GM12878 (cell line): Measurements from ENCODE around the gene NPC1. TPM values are rescaled to one million over a fixed set of nuclear protein-coding genes. Genes with fewer than 3 reads are reported as not detected.
A peak's percentile ranks its signal among the peaks of the same experiment; 100 is the strongest.

Source experiments
- ATAC-seq: fragments of 200-7000 bp; cut with Tn5 transposase; 3 replicates; pipeline ENCODE4 v1.9.1; 2020; ENCODE audit warnings: mild to moderate bottlenecking, moderate library complexity
- BruUV-seq: library from RNA; stranded (reverse); fragments of 400-500 nt; replicated peaks from 2 replicates; lab custom pipeline; 2021; lab: Mats Ljungman, UMichigan
- CTCF ChIA-PET: fragments of 300-600 bp; sonication (Branson Sonifier 250); formaldehyde crosslinking; extraction: SDS; loops from one replicate; lab custom pipeline; 2021; ENCODE audit warnings: inconsistent platforms; lab: Yijun Ruan, JAX
- POLR2A ChIA-PET: fragments of 350-600 bp; formaldehyde crosslinking; extraction: SDS; loops from one replicate; lab custom pipeline; 2021; ENCODE audit warnings: inconsistent platforms; lab: Charles Lee
- RAD21 ChIA-PET: fragments of 300-600 bp; sonication (Branson Sonifier 250); formaldehyde crosslinking; loops from one replicate; lab custom pipeline; 2023; ENCODE audit warnings: antibody characterized with exemption; ENCODE audit not compliant: unreplicated experiment; lab: Charles Lee
- SMC1A ChIA-PET: fragments of 300-600 bp; sonication (Branson Sonifier 250); formaldehyde crosslinking; loops from one replicate; lab custom pipeline; 2023; ENCODE audit not compliant: unreplicated experiment, uncharacterized antibody; lab: Charles Lee
- DNase-seq: peaks from one replicate; pipeline ENCODE4 v3.0.0-alpha.2; 2011; ENCODE audit warnings: low read depth, low spot score
- FAIRE-seq: peaks from 3 replicates; lab custom pipeline; 2011; peaks lifted over from hg19 to GRCh38; lab: Jason Lieb, UNC
- H2AFZ ChIP-seq: 2 replicates; pipeline ENCODE4 v1.6.0; 2011; ENCODE audit warnings: low read depth, low read length, control low read depth; ENCODE audit not compliant: control insufficient read depth
- H3K27ac ChIP-seq: 2 replicates; pipeline ENCODE4 v1.5.1; 2011; ENCODE audit warnings: control low read depth; ENCODE audit not compliant: control insufficient read depth, insufficient read depth
- H3K27me3 ChIP-seq, 2 experiments: replicated peaks in 1 of 2; 2 replicates each; pipeline versions ENCODE4 v1.6.0 to v1.6.1; 2011; ENCODE audit warnings: low read length in 1 of 2; ENCODE audit not compliant: control insufficient read depth in 2 of 2, insufficient read depth in 2 of 2
- H3K36me3 ChIP-seq, 2 experiments: 2 replicates each; pipeline ENCODE4 v1.5.1; 2011; ENCODE audit warnings: low read length in 1 of 2; ENCODE audit not compliant: control insufficient read depth in 2 of 2, insufficient read depth in 2 of 2
- H3K4me1 ChIP-seq: 2 replicates; pipeline ENCODE4 v1.6.1; 2011; ENCODE audit warnings: mild to moderate bottlenecking, low read length, moderate library complexity, mixed read lengths; ENCODE audit not compliant: control insufficient read depth, insufficient read depth
- H3K4me2 ChIP-seq: 2 replicates; pipeline ENCODE4 v1.6.0; 2011; ENCODE audit warnings: control low read depth; ENCODE audit not compliant: control insufficient read depth, insufficient read depth
- H3K4me3 ChIP-seq: fragments of 200-600 bp; sonication (generic); 2 replicates; pipeline ENCODE4 v1.5.1; 2016
- H3K79me2 ChIP-seq: 2 replicates; pipeline ENCODE4 v1.6.0; 2011; ENCODE audit warnings: low read length; ENCODE audit not compliant: control insufficient read depth, insufficient read depth
- H3K9ac ChIP-seq: 2 replicates; pipeline ENCODE4 v1.8.0; 2011; ENCODE audit warnings: low read length, control low read depth, mixed read lengths; ENCODE audit not compliant: control insufficient read depth, insufficient read depth
- H3K9me3 ChIP-seq: replicated peaks from 3 replicates; pipeline ENCODE4 v1.5.1; 2011; ENCODE audit warnings: mild to moderate bottlenecking, low read length; ENCODE audit not compliant: control insufficient read depth, insufficient read depth
- H4K20me1 ChIP-seq: 2 replicates; pipeline ENCODE4 v1.6.0; 2011; ENCODE audit not compliant: control insufficient read depth, insufficient read depth
- ATF7 ChIP-seq: fragments of 450-650 bp; IDR thresholded peaks from 2 replicates; pipeline ENCODE4 v1.6.1; 2016; ENCODE audit warnings: low read depth, mild to moderate bottlenecking
- CHD1 ChIP-seq: IDR thresholded peaks from 2 replicates; pipeline ENCODE4 v1.6.1; 2012; ENCODE audit warnings: low read depth, low read length, improper control_type of control experiment
- HDAC2 ChIP-seq: fragments of 200-600 bp; sonication (generic); IDR thresholded peaks from 2 replicates; pipeline ENCODE4 v1.6.1; 2017
- MEF2B ChIP-seq: fragments of 450-650 bp; IDR thresholded peaks from 2 replicates; pipeline ENCODE4 v1.6.1; 2018; ENCODE audit warnings: mild to moderate bottlenecking, moderate library complexity; ENCODE audit not compliant: partially characterized antibody, poor library complexity, severe bottlenecking
- MTA2 ChIP-seq: fragments of 450-650 bp; IDR thresholded peaks from 2 replicates; pipeline ENCODE4 v1.6.1; 2016; ENCODE audit warnings: low read depth, mild to moderate bottlenecking, moderate library complexity
- PAX5 ChIP-seq: IDR thresholded peaks from 2 replicates; pipeline ENCODE4 v1.6.1; 2011; ENCODE audit warnings: low read depth, low read length, borderline replicate concordance
- RB1 ChIP-seq: fragments of 450-650 bp; formaldehyde crosslinking; IDR thresholded peaks from 2 replicates; pipeline ENCODE4 v1.6.1; 2017; ENCODE audit warnings: mild to moderate bottlenecking, borderline replicate concordance
- SMARCA5 ChIP-seq: fragments of 450-650 bp; IDR thresholded peaks from 2 replicates; pipeline ENCODE4 v1.6.1; 2017; ENCODE audit warnings: mild to moderate bottlenecking
- SP1 ChIP-seq: IDR thresholded peaks from one replicate; pipeline ENCODE4 v1.6.1; 2011; ENCODE audit warnings: low read depth, low read length
- SREBF2 ChIP-seq: IDR thresholded peaks from 2 replicates; pipeline ENCODE4 v1.6.1; 2012; ENCODE audit warnings: mild to moderate bottlenecking, low read length
- ZNF274 ChIP-seq: IDR thresholded peaks from one replicate; pipeline ENCODE4 v1.8.0; 2011; ENCODE audit not compliant: insufficient read length, insufficient read depth
- WGBS: methylation state at CpG from one replicate; pipeline ENCODE4 v1.1.6; 2016; ENCODE audit warnings: low lambda C conversion rate; ENCODE audit not compliant: insufficient replicate concordance, insufficient coverage; ENCODE audit errors: missing lambda C conversion rate; 5-methylcytosine and 5-hydroxymethylcytosine counted together
- in situ Hi-C: fragments of 300-500 bp; cut with MboI; formaldehyde crosslinking; loops from 9 replicates; pipeline ENCODE4 v1.14.3; 2018; ENCODE audit warnings: mixed read lengths
- intact Hi-C: fragments of 100-400 bp; cut with micrococcal nuclease; formaldehyde crosslinking; loops from one replicate; pipeline ENCODE4 v1.14.2; 2022; ENCODE audit not compliant: unreplicated experiment
- polyA plus RNA-seq, 11 experiments: library from polyadenylated mRNA; depleted of rRNA in 4 of 11; unstranded in 6 of 11; stranded (reverse) in 5 of 11; fragments of >200 nt; fragmentation: Nextera tagmentation in 4 of 11; fragmentation: Illumina TruSeq in 1 of 11; extraction: Ambion mirVana in 4 of 11; extraction: Trizol in 1 of 11; gene quantifications; 1 replicate in 1 of 11; 2 replicates in 10 of 11; pipeline versions ENCODE4 v1.2.1 to v1.2.3, GENCODE V29; 2011 to 2016; ENCODE audit warnings: inconsistent platforms in 2 of 11, missing spikeins in 2 of 11, low read depth in 1 of 11
- total RNA-seq, 4 experiments: library from RNA; depleted of rRNA in 3 of 4; stranded (reverse); fragments of >200 nt in 3 of 4; fragmentation: Illumina TruSeq in 1 of 4; extraction: Trizol in 1 of 4; gene quantifications; 2 replicates each; pipeline versions ENCODE4 v1.2.1 to v1.2.3, GENCODE V29; 2013 to 2021
- TF ChIP-seq, protein P1 (sequence below): fragments of 450-650 bp; IDR thresholded peaks from 2 replicates; pipeline ENCODE4 v1.6.1; 2017; ENCODE audit warnings: low read depth, mild to moderate bottlenecking, moderate library complexity
- TF ChIP-seq, protein P2 (sequence below): fragments of 450-650 bp; IDR thresholded peaks from 2 replicates; pipeline ENCODE4 v1.6.1; 2017; ENCODE audit warnings: mild to moderate bottlenecking, moderate library complexity
- TF ChIP-seq, protein P3 (sequence below): fragments of 450-650 bp; IDR thresholded peaks from 2 replicates; pipeline ENCODE4 v1.6.1; 2017; ENCODE audit warnings: borderline replicate concordance

The NPC1 gene
- total and polyA plus RNA-seq, 10 of the 15 experiments (the other 5 are each of a cell fraction or from before 2014, with no cell fraction given), result 10.1 to 45.2 (median 19.4) TPM

DNA sequence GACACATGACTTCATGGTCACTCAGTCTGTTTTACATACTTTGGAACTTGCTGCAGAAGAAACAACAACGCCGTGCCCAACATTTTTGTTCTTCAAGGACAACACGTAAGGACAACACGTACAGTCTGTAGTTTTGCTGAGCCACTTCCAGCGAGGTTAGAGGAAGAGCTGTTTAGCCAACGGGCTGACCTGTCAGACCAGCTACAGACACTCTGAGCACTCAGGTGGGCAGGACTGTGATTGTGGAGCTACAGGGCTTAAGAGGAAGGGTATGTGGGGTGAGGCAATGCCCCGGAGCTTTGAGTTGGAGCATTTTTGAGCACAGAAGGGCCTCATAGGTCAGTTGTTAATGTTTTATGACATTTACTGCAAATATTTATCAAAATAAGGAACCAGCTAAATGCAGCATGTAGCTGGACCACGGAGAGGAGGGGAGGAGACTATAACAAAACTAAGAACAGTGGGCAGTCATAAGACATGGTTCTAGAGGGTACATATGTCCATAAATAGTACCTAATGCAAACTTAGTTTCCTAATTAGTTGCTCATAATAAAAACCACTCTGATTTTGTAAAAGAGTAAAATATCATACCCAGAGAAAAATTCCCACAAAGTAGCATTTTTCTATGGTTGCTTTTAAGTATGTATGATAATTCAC, 26.3 kb upstream of the NPC1 start:
- H3K36me3 ChIP-seq, result no peaks in the 10 kb centered on the region
- in situ Hi-C loops (no loop called here), intact Hi-C loops (no loop called here)
- POLR2A ChIA-PET, result interaction anchor here (0.6 to 1.2 kb wide), 6 partner anchors 9 to 294 kb away, joined by 3 to 7 read pairs (median 3); no protein-coding TSS in a partner anchor
- no peak overlapping the region for H3K9ac ChIP-seq
- DNase-seq (peak; percentile 38), FAIRE-seq (no peak), ATAC-seq (peak; percentile 57)
- no peak overlapping the region for H3K4me3 ChIP-seq
- no peak overlapping the region for H3K4me2 ChIP-seq
- SMC1A ChIA-PET, result interaction anchor here (0.6 to 4.2 kb wide), 9 partner anchors 9 to 586 kb away, joined by 3 to 38 read pairs (median 4); no protein-coding TSS in a partner anchor
- RAD21 ChIA-PET, result interaction anchor here (1.0 to 1.6 kb wide), 5 partner anchors 10 to 90 kb away, joined by 3 to 6 read pairs (median 4); no protein-coding TSS in a partner anchor
- no peak overlapping the region for H3K27ac ChIP-seq
- no peaks in the 10 kb centered on the region for H3K79me2 ChIP-seq
- H3K9me3 ChIP-seq, result no peaks in the 10 kb centered on the region
- H3K27me3 ChIP-seq, result no peaks in the 10 kb centered on the region
- CTCF ChIA-PET, result interaction anchor here (0.6 to 3.4 kb wide), 10 partner anchors 10 to 114 kb away, joined by 3 to 29 read pairs (median 5); no protein-coding TSS in a partner anchor
- H2AFZ ChIP-seq, result no peak overlapping the region
- BruUV-seq, result no TSS peak
- TF ChIP-seq MTA2, result peak; percentile 51; the same call in 1 of the 2 replicates
- TF ChIP-seq CHD1, result no peak
- no peak for TF ChIP-seq PAX5
- TF ChIP-seq ATF7, result no peak
- TF ChIP-seq SMARCA5, result 0 out of 2 replicates have a peak, but pooled peaks have one; percentile 32
- no peak for TF ChIP-seq HDAC2
- TF ChIP-seq RB1, result no peak
- no peak for TF ChIP-seq SREBF2
- TF ChIP-seq, protein P1, sequence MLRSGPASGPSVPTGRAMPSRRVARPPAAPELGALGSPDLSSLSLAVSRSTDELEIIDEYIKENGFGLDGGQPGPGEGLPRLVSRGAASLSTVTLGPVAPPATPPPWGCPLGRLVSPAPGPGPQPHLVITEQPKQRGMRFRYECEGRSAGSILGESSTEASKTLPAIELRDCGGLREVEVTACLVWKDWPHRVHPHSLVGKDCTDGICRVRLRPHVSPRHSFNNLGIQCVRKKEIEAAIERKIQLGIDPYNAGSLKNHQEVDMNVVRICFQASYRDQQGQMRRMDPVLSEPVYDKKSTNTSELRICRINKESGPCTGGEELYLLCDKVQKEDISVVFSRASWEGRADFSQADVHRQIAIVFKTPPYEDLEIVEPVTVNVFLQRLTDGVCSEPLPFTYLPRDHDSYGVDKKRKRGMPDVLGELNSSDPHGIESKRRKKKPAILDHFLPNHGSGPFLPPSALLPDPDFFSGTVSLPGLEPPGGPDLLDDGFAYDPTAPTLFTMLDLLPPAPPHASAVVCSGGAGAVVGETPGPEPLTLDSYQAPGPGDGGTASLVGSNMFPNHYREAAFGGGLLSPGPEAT, result 0 out of 2 replicates have a peak, but pooled peaks have one; percentile 51
- TF ChIP-seq MEF2B, result peak; percentile 74
- no peak for TF ChIP-seq ZNF274
- TF ChIP-seq, protein P2, sequence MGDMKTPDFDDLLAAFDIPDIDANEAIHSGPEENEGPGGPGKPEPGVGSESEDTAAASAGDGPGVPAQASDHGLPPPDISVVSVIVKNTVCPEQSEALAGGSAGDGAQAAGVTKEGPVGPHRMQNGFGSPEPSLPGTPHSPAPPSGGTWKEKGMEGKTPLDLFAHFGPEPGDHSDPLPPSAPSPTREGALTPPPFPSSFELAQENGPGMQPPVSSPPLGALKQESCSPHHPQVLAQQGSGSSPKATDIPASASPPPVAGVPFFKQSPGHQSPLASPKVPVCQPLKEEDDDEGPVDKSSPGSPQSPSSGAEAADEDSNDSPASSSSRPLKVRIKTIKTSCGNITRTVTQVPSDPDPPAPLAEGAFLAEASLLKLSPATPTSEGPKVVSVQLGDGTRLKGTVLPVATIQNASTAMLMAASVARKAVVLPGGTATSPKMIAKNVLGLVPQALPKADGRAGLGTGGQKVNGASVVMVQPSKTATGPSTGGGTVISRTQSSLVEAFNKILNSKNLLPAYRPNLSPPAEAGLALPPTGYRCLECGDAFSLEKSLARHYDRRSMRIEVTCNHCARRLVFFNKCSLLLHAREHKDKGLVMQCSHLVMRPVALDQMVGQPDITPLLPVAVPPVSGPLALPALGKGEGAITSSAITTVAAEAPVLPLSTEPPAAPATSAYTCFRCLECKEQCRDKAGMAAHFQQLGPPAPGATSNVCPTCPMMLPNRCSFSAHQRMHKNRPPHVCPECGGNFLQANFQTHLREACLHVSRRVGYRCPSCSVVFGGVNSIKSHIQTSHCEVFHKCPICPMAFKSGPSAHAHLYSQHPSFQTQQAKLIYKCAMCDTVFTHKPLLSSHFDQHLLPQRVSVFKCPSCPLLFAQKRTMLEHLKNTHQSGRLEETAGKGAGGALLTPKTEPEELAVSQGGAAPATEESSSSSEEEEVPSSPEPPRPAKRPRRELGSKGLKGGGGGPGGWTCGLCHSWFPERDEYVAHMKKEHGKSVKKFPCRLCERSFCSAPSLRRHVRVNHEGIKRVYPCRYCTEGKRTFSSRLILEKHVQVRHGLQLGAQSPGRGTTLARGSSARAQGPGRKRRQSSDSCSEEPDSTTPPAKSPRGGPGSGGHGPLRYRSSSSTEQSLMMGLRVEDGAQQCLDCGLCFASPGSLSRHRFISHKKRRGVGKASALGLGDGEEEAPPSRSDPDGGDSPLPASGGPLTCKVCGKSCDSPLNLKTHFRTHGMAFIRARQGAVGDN, result peak; percentile 27; the same call in 1 of the 2 replicates
- TF ChIP-seq, protein P3, sequence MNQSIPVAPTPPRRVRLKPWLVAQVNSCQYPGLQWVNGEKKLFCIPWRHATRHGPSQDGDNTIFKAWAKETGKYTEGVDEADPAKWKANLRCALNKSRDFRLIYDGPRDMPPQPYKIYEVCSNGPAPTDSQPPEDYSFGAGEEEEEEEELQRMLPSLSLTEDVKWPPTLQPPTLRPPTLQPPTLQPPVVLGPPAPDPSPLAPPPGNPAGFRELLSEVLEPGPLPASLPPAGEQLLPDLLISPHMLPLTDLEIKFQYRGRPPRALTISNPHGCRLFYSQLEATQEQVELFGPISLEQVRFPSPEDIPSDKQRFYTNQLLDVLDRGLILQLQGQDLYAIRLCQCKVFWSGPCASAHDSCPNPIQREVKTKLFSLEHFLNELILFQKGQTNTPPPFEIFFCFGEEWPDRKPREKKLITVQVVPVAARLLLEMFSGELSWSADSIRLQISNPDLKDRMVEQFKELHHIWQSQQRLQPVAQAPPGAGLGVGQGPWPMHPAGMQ, result no peak
- no peak for TF ChIP-seq SP1
- H3K4me1 ChIP-seq, result peaks cover 5% of the 10 kb centered on the region
- H4K20me1 ChIP-seq, result no peaks in the 10 kb centered on the region
- 55% methylated on average over 8 of the region's 8 CpGs for WGBS
